Neural progenitor cell (in vitro differentiated cells): Measurements from ENCODE around the gene LINGO4. TPM values are rescaled to one million over a fixed set of nuclear protein-coding genes. Genes with fewer than 3 reads are reported as not detected.

Experiments used
- DNase-seq: peaks from one replicate; pipeline ENCODE4 v3.0.0-alpha.2; 2016; ENCODE audit warnings: low spot score
- H2AFZ ChIP-seq: fragments of 200-600 bp; sonication (generic); replicated peaks from 2 replicates; pipeline ENCODE4 v1.6.1; 2016; ENCODE audit warnings: antibody characterized with exemption
- H3F3A ChIP-seq: fragments of 200-600 bp; sonication (generic); 2 replicates; pipeline ENCODE4 v1.6.1; 2016; ENCODE audit warnings: antibody characterized with exemption, low read depth
- H3K27ac ChIP-seq: fragments of 200-600 bp; sonication (generic); 2 replicates; pipeline ENCODE4 v1.5.1; 2016; ENCODE audit warnings: mild to moderate bottlenecking
- H3K27me3 ChIP-seq: fragments of 200-600 bp; sonication (generic); 2 replicates; pipeline ENCODE4 v1.6.1; 2016; ENCODE audit warnings: mild to moderate bottlenecking, moderate library complexity
- H3K36me3 ChIP-seq: fragments of 200-600 bp; sonication (generic); 2 replicates; pipeline ENCODE4 v1.5.1; 2016
- H3K4me1 ChIP-seq: fragments of 200-600 bp; sonication (generic); 2 replicates; pipeline ENCODE4 v1.6.1; 2016; ENCODE audit warnings: mixed run types
- H3K4me2 ChIP-seq: fragments of 200-600 bp; sonication (generic); 2 replicates; pipeline ENCODE4 v1.6.1; 2016
- H3K4me3 ChIP-seq: fragments of 200-600 bp; sonication (generic); 2 replicates; pipeline ENCODE4 v1.5.1; 2016
- H3K79me2 ChIP-seq: fragments of 200-600 bp; sonication (generic); 2 replicates; pipeline ENCODE4 v1.6.1; 2016; ENCODE audit warnings: low read depth
- H3K9ac ChIP-seq: fragments of 200-600 bp; sonication (generic); 2 replicates; pipeline ENCODE4 v1.6.1; 2016
- H3K9me3 ChIP-seq: fragments of 200-600 bp; sonication (generic); 2 replicates; pipeline ENCODE4 v1.5.1; 2016; ENCODE audit warnings: low read depth
- H4K20me1 ChIP-seq: fragments of 200-600 bp; sonication (generic); 2 replicates; pipeline ENCODE4 v1.6.1; 2016; ENCODE audit warnings: low read depth
- H3K27ac Mint-ChIP-seq: 3 replicates; pipeline ENCODE4 v1.8.0; 2021; ENCODE audit warnings: mixed read lengths
- H3K27me3 Mint-ChIP-seq: 2 replicates; pipeline ENCODE4 v1.8.0; 2022; ENCODE audit warnings: low read depth, mild to moderate bottlenecking, inconsistent platforms, moderate library complexity, mixed read lengths; ENCODE audit not compliant: insufficient read depth
- H3K36me3 Mint-ChIP-seq: 3 replicates; pipeline ENCODE4 v1.8.0; 2021; ENCODE audit warnings: mixed read lengths
- H3K4me1 Mint-ChIP-seq: 3 replicates; pipeline ENCODE4 v1.8.0; 2021; ENCODE audit warnings: mixed read lengths
- H3K4me3 Mint-ChIP-seq: 3 replicates; pipeline ENCODE4 v1.8.0; 2021; ENCODE audit warnings: mild to moderate bottlenecking, moderate library complexity, mixed read lengths
- H3K9me3 Mint-ChIP-seq: 3 replicates; pipeline ENCODE4 v1.8.0; 2020; ENCODE audit warnings: mixed read lengths
- CTCF ChIP-seq: fragments of 200-600 bp; sonication (generic); IDR thresholded peaks from 2 replicates; pipeline ENCODE4 v1.5.1; 2017; ENCODE audit warnings: antibody characterized with exemption, mild to moderate bottlenecking
- EZH2 ChIP-seq: fragments of 200-600 bp; sonication (generic); IDR thresholded peaks from 2 replicates; pipeline ENCODE4 v1.6.1; 2017; ENCODE audit warnings: antibody characterized with exemption, mild to moderate bottlenecking, moderate library complexity
- EZH2phosphoT487 ChIP-seq: fragments of 200-600 bp; sonication (generic); IDR thresholded peaks from 2 replicates; pipeline ENCODE4 v1.6.1; 2017; ENCODE audit warnings: antibody characterized with exemption
- total RNA-seq: library from RNA; depleted of rRNA; stranded (reverse); fragments of >200 nt; gene quantifications from 2 replicates; pipeline ENCODE4 v1.2.3, GENCODE V29; 2015; ENCODE audit warnings: low replicate concordance

The LINGO4 gene
- total RNA-seq, 1 donor from 2014 or later: not detected

- H3K27me3 ChIP-seq: peaks cover 3% of the 10 kb centered on the region
- H3K36me3 ChIP-seq: no peaks in the 10 kb centered on the region
- TF ChIP-seq CTCF: no peak
- TF ChIP-seq EZH2phosphoT487: no peak
- TF ChIP-seq EZH2: no peak
- H3K4me3 ChIP-seq: no peak overlapping the region
- peaks cover 4% of the 10 kb centered on the region for H3K4me1 ChIP-seq
- H3K27me3 Mint-ChIP-seq: peaks cover 10% of the 10 kb centered on the region
- no peak overlapping the region for H3K27ac Mint-ChIP-seq
- no peak overlapping the region for H3K4me2 ChIP-seq
- H3K27ac ChIP-seq: no peak overlapping the region
- no peak overlapping the region for H3K9ac ChIP-seq
- no peaks in the 10 kb centered on the region for H3F3A ChIP-seq
- no peaks in the 10 kb centered on the region for H3K36me3 Mint-ChIP-seq
- peaks cover 10% of the 10 kb centered on the region for H3K4me1 Mint-ChIP-seq
- no peak overlapping the region for H2AFZ ChIP-seq
- no peaks in the 10 kb centered on the region for H3K9me3 Mint-ChIP-seq
- no peaks in the 10 kb centered on the region for H3K9me3 ChIP-seq
- no peak for DNase-seq
- H4K20me1 ChIP-seq: no peaks in the 10 kb centered on the region
- H3K4me3 Mint-ChIP-seq: no peak overlapping the region
- no peaks in the 10 kb centered on the region for H3K79me2 ChIP-seq
Observed at GRCh38 chr1:151846062-151846568, 40.9 kb upstream of the LINGO4 start.

- no peak overlapping the region for H2AFZ ChIP-seq
- no peak for TF ChIP-seq EZH2
- TF ChIP-seq EZH2phosphoT487: no peak
- no peak for TF ChIP-seq CTCF
- no peaks in the 10 kb centered on the region for H3K36me3 ChIP-seq
- DNase-seq: no peak
- H3F3A ChIP-seq: peaks cover 11% of the 10 kb centered on the region
- H3K27ac Mint-ChIP-seq: no peak overlapping the region
- no peaks in the 10 kb centered on the region for H4K20me1 ChIP-seq
- H3K27me3 ChIP-seq: peaks cover 30% of the 10 kb centered on the region
- no peak overlapping the region for H3K4me3 Mint-ChIP-seq
- H3K4me2 ChIP-seq: no peak overlapping the region
- H3K9ac ChIP-seq: no peak overlapping the region
- H3K4me1 ChIP-seq: peaks cover 12% of the 10 kb centered on the region
- H3K79me2 ChIP-seq: no peaks in the 10 kb centered on the region
- H3K36me3 Mint-ChIP-seq: no peaks in the 10 kb centered on the region
- H3K27ac ChIP-seq: no peak overlapping the region
- no peaks in the 10 kb centered on the region for H3K9me3 Mint-ChIP-seq
- H3K4me3 ChIP-seq: no peak overlapping the region
- peaks cover 21% of the 10 kb centered on the region for H3K4me1 Mint-ChIP-seq
- H3K27me3 Mint-ChIP-seq: peaks cover 30% of the 10 kb centered on the region
- no peaks in the 10 kb centered on the region for H3K9me3 ChIP-seq
Observed at GRCh38 chr1:151843398-151843797, 38.2 kb upstream of the LINGO4 start.

GRCh38 chr1:151841141-151841540 is 35.9 kb upstream of the LINGO4 start:
- H3K4me1 Mint-ChIP-seq: peaks cover 25% of the 10 kb centered on the region
- Histone ChIP-seq H3F3A (peaks cover 18% of the 10 kb centered on the region), H3K79me2 (no peaks in the 10 kb centered on the region), H3K4me1 (peaks cover 7% of the 10 kb centered on the region), H3K4me3 (no peak overlapping the region), H3K4me2 (no peak overlapping the region), H3K27me3 (peaks cover 52% of the 10 kb centered on the region), H3K9me3 (no peaks in the 10 kb centered on the region), H3K36me3 (no peaks in the 10 kb centered on the region), H3K27ac (no peak overlapping the region), H4K20me1 (no peaks in the 10 kb centered on the region), H3K9ac (no peak overlapping the region), H2AFZ (no peak overlapping the region)
- TF ChIP-seq CTCF: no peak
- TF ChIP-seq EZH2phosphoT487: no peak
- TF ChIP-seq EZH2: no peak
- no peak overlapping the region for H3K4me3 Mint-ChIP-seq
- no peak overlapping the region for H3K27ac Mint-ChIP-seq
- DNase-seq: no peak
- H3K9me3 Mint-ChIP-seq: peaks cover 6% of the 10 kb centered on the region
- H3K27me3 Mint-ChIP-seq: peaks cover 41% of the 10 kb centered on the region
- H3K36me3 Mint-ChIP-seq: no peaks in the 10 kb centered on the region
